GM23248 (cell line): Measurements from ENCODE around the gene GAK. TPM values are rescaled to one million over a fixed set of nuclear protein-coding genes. Genes with fewer than 3 reads are reported as not detected.

Source experiments
- DNase-seq: peaks from one replicate; pipeline ENCODE4 v3.0.0-alpha.2; 2015
- H2AFZ ChIP-seq: fragments of 200-600 bp; sonication (generic); 2 replicates; pipeline ENCODE4 v1.6.1; 2016; ENCODE audit warnings: antibody characterized with exemption
- H3F3A ChIP-seq: fragments of 200-600 bp; sonication (generic); 2 replicates; pipeline ENCODE4 v1.6.1; 2016; ENCODE audit warnings: mild to moderate bottlenecking, antibody characterized with exemption, mixed run types; ENCODE audit not compliant: insufficient read depth
- H3K27ac ChIP-seq: fragments of 200-600 bp; sonication (generic); 2 replicates; pipeline ENCODE4 v1.5.1; 2016; ENCODE audit warnings: mild to moderate bottlenecking
- H3K27me3 ChIP-seq: fragments of 200-600 bp; sonication (generic); replicated peaks from 2 replicates; pipeline ENCODE4 v1.6.1; 2016; ENCODE audit warnings: mild to moderate bottlenecking; ENCODE audit not compliant: insufficient read depth
- H3K36me3 ChIP-seq: fragments of 200-600 bp; sonication (generic); 2 replicates; pipeline ENCODE4 v1.6.1; 2016; ENCODE audit warnings: low read depth, mild to moderate bottlenecking
- H3K4me1 ChIP-seq: fragments of 200-600 bp; sonication (generic); 2 replicates; pipeline ENCODE4 v1.6.1; 2016; ENCODE audit warnings: mild to moderate bottlenecking; ENCODE audit not compliant: insufficient read depth
- H3K4me2 ChIP-seq: fragments of 200-600 bp; sonication (generic); one replicate; pipeline ENCODE4 v1.6.1; 2016; ENCODE audit warnings: mild to moderate bottlenecking; ENCODE audit not compliant: unreplicated experiment
- H3K4me3 ChIP-seq: fragments of 200-600 bp; sonication (generic); 2 replicates; pipeline ENCODE4 v1.5.1; 2016; ENCODE audit warnings: mild to moderate bottlenecking
- H3K79me2 ChIP-seq: fragments of 200-600 bp; sonication (generic); 2 replicates; pipeline ENCODE4 v1.6.1; 2016; ENCODE audit warnings: mild to moderate bottlenecking; ENCODE audit not compliant: insufficient read depth
- H3K9ac ChIP-seq: fragments of 200-600 bp; sonication (generic); 2 replicates; pipeline ENCODE4 v1.6.1; 2016; ENCODE audit warnings: mild to moderate bottlenecking
- H3K9me2 ChIP-seq: fragments of 200-600 bp; sonication (generic); 2 replicates; pipeline ENCODE4 v1.6.1; 2016; ENCODE audit warnings: mixed run types, mild to moderate bottlenecking, moderate library complexity; ENCODE audit not compliant: insufficient read depth
- H3K9me3 ChIP-seq: fragments of 200-600 bp; sonication (generic); one replicate; pipeline ENCODE4 v1.6.1; 2017; ENCODE audit warnings: low read depth
- H4K20me1 ChIP-seq: fragments of 200-600 bp; sonication (generic); 2 replicates; pipeline ENCODE4 v1.6.0; 2016; ENCODE audit not compliant: insufficient read depth
- EZH2 ChIP-seq: fragments of 200-600 bp; sonication (generic); IDR thresholded peaks from 2 replicates; pipeline ENCODE4 v1.6.1; 2018; ENCODE audit warnings: antibody characterized with exemption, mild to moderate bottlenecking; ENCODE audit not compliant: insufficient read depth, poor library complexity, severe bottlenecking
- EZH2phosphoT487 ChIP-seq: fragments of 200-600 bp; sonication (generic); IDR thresholded peaks from 2 replicates; pipeline ENCODE4 v1.6.1; 2018; ENCODE audit warnings: antibody characterized with exemption, moderate library complexity, mild to moderate bottlenecking, low read depth; ENCODE audit not compliant: insufficient read depth
- WGBS, 2 experiments: methylation state at CpG; one replicate each; pipeline ENCODE4 v1.1.6; 2015 to 2017; ENCODE audit warnings: low lambda C conversion rate in 2 of 2, low coverage in 1 of 2; ENCODE audit errors: missing lambda C conversion rate in 2 of 2; 5-methylcytosine and 5-hydroxymethylcytosine counted together
- in situ Hi-C: fragments of 300-500 bp; cut with MboI; formaldehyde crosslinking; loops from 2 replicates; pipeline ENCODE4 v1.15.0; 2020
- polyA plus RNA-seq: library from polyadenylated mRNA; unstranded; fragments of >200 nt; fragmentation: Nextera tagmentation; extraction: Ambion mirVana; gene quantifications from 2 replicates; pipeline ENCODE4 v1.2.1, GENCODE V29; 2016
- total RNA-seq: library from RNA; depleted of rRNA; stranded (reverse); fragments of >200 nt; shearing (Covaris generic); gene quantifications from 2 replicates; pipeline ENCODE4 v1.2.3, GENCODE V29; 2014

Gene GAK
- total and polyA plus RNA-seq, 2 experiments from 2014 or later: 41.1 to 86.7 TPM

DNA sequence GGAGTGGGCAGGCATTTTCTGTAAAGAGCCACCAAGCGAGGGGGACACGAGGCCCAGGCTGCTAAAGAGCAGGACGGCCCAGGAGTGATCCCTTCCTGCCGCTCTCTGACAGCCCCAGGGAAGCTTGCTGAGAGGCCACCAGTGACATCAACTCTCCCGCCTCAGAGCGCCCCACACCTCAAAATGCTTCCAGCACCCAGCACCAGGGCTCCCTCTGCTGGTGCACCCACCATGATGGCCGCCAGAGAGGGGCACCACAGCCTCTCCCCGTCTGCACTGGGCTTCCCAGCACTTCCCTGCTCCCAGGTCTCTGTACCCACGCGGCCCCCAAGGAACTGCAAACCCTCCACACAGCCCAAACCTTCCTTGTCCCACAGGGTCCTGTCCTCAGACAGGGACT is 40.4 kb downstream of the GAK start:
- H3K27me3 ChIP-seq: no peaks in the 10 kb centered on the region
- H3F3A ChIP-seq: no peaks in the 10 kb centered on the region
- H4K20me1 ChIP-seq: no peaks in the 10 kb centered on the region
- DNase-seq: peak; percentile 21
- no peak overlapping the region for H2AFZ ChIP-seq
- 89 to 94% methylated on average over 8 to 10 of the region's 10 CpGs for WGBS, 2 experiments
- in situ Hi-C loops: no loop called here
- no peaks in the 10 kb centered on the region for H3K9me3 ChIP-seq
- no peak overlapping the region for H3K4me2 ChIP-seq
- no peaks in the 10 kb centered on the region for H3K4me1 ChIP-seq
- no peak overlapping the region for H3K4me3 ChIP-seq
- peaks cover 4% of the 10 kb centered on the region; the same call in 1 of the 2 replicates for H3K36me3 ChIP-seq
- TF ChIP-seq EZH2: no peak
- no peak for TF ChIP-seq EZH2phosphoT487
- H3K9me2 ChIP-seq: no peaks in the 10 kb centered on the region
- no peak overlapping the region for H3K27ac ChIP-seq
- no peak overlapping the region for H3K9ac ChIP-seq
- H3K79me2 ChIP-seq: peaks cover 1% of the 10 kb centered on the region; the same call in 1 of the 2 replicates

DNA sequence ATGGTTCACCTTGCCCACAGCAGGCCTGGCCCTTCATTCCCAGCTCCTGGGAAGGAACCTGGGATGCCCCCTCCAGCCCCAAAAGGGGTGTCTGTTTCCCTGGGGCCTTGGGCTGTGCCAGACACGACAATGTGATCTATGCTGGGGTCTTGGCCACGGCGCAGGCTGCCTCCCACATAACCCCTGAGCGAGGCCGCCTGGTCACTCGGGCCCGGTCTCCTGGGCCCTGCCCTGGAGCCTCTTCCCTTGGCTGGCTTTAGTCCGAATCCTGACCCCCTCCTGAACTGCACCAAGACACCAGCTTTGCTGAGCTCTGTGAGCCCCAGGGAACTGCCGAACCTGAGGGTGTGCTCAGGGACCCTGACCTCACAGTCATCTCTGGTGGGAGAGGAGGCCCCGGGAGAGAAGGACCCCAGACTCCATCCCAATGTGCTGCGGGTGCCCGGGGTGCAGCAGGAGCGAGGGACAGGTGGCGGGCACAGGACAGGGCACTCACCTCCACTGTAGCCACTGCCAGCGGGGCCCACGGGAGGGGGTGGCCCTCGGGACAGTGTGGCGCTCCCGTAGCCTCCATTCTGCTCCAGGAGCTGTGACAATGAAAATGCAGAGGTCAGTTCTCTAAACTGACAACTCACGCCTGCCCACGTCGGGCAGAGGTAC is 42.0 kb downstream of the GAK start:
- H3K27me3 ChIP-seq: no peaks in the 10 kb centered on the region
- in situ Hi-C loops: no loop called here
- no peak overlapping the region for H3K27ac ChIP-seq
- peaks cover 4% of the 10 kb centered on the region; the same call in 1 of the 2 replicates for H3K36me3 ChIP-seq
- H2AFZ ChIP-seq: no peak overlapping the region
- DNase-seq: no peak
- H3K9me3 ChIP-seq: no peaks in the 10 kb centered on the region
- WGBS, 2 experiments: 84 to 85% methylated on average over 22 of the region's 22 CpGs
- no peak overlapping the region for H3K4me3 ChIP-seq
- TF ChIP-seq EZH2 (no peak), EZH2phosphoT487 (no peak)
- no peaks in the 10 kb centered on the region for H3K4me1 ChIP-seq
- H3K4me2 ChIP-seq: no peak overlapping the region
- H4K20me1 ChIP-seq: no peaks in the 10 kb centered on the region
- H3K9ac ChIP-seq: no peak overlapping the region
- H3K79me2 ChIP-seq: no peaks in the 10 kb centered on the region
- H3K9me2 ChIP-seq: no peaks in the 10 kb centered on the region
- no peaks in the 10 kb centered on the region for H3F3A ChIP-seq

DNA sequence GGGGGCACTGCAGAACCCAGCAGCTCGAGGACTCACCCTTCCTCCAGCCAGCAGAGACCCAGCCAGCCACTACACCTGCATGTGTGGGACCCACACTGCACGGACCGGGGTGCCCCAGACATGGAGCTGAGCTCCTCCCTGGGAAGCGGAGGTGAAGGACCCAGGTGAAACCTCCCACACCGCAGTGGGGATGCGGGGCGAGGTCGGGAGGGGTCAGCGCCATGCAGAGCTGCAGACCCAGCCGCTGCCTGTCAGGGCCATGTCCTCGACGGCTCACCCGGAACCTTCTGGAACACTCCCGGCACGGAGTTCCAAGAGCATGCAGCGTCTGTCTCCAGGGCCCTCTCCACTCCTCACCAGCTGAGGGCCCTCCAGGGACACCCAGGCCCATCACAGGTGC is 42.6 kb downstream of the GAK start:
- Histone ChIP-seq H2AFZ (no peak overlapping the region), H3K36me3 (peaks cover 4% of the 10 kb centered on the region; the same call in 1 of the 2 replicates), H3K4me3 (no peak overlapping the region), H3F3A (no peaks in the 10 kb centered on the region), H3K27ac (no peak overlapping the region), H4K20me1 (no peaks in the 10 kb centered on the region), H3K4me1 (no peaks in the 10 kb centered on the region), H3K9ac (no peak overlapping the region), H3K9me2 (no peaks in the 10 kb centered on the region), H3K79me2 (no peaks in the 10 kb centered on the region), H3K4me2 (no peak overlapping the region), H3K27me3 (no peaks in the 10 kb centered on the region), H3K9me3 (no peaks in the 10 kb centered on the region)
- no peak for DNase-seq
- 94 to 96% methylated on average over 13 to 16 of the region's 16 CpGs for WGBS, 2 experiments
- no peak for TF ChIP-seq EZH2phosphoT487
- no peak for TF ChIP-seq EZH2
- in situ Hi-C loops: no loop called here

DNA sequence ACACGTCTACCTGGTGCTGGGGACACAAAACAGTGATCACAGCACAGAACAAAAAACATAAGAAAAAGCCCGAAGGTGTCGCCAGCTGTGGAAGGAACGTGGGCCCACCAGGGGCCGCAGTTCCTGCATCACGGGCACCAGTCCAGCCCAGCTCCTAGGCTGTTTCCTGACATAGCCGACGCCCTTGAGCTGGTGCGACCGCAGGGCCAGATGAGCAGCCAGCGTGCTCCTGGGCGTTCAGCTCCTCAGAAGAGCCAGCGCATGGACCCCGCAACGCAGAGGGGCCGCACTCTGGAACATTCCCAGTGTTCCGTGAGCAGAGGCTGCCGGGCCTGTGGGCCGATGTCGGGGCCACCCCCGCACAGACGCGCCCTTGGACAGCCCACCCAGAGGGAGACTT is 44.1 kb downstream of the GAK start:
- Histone ChIP-seq H3K79me2 (no peaks in the 10 kb centered on the region), H3K9me3 (no peaks in the 10 kb centered on the region), H3K4me2 (no peak overlapping the region), H2AFZ (no peak overlapping the region), H4K20me1 (no peaks in the 10 kb centered on the region), H3K9ac (no peak overlapping the region), H3K36me3 (peaks cover 4% of the 10 kb centered on the region; the same call in 1 of the 2 replicates), H3K27me3 (no peaks in the 10 kb centered on the region), H3K4me1 (no peaks in the 10 kb centered on the region), H3F3A (no peaks in the 10 kb centered on the region), H3K4me3 (no peak overlapping the region), H3K27ac (no peak overlapping the region), H3K9me2 (no peaks in the 10 kb centered on the region)
- 96 to 98% methylated on average over 23 of the region's 23 CpGs for WGBS, 2 experiments
- TF ChIP-seq EZH2 (no peak), EZH2phosphoT487 (no peak)
- DNase-seq: no peak
- in situ Hi-C loops: no loop called here
